AG04450 (cell line): ENCODE data around the gene FRG2B. TPM values are rescaled to one million over a fixed set of nuclear protein-coding genes. Genes with fewer than 3 reads are reported as not detected.
"Not testable (repeated sequence)": the region's sequence is repeated elsewhere in the genome, so short reads cannot be mapped to it uniquely, and the experiment has no call there.

ENCODE experiments used
- CTCF ChIA-PET: fragments of 300-600, 350-600 bp; formaldehyde crosslinking; extraction: SDS; loops from one replicate; lab custom pipeline; 2022; ENCODE audit warnings: antibody characterized with exemption, inconsistent platforms; lab: Charles Lee
- POLR2A ChIA-PET: fragments of 350-600 bp; formaldehyde crosslinking; extraction: SDS; loops from one replicate; lab custom pipeline; 2021; ENCODE audit warnings: antibody characterized with exemption, inconsistent platforms; lab: Yijun Ruan, JAX
- DNase-seq: peaks from one replicate; pipeline ENCODE4 v3.0.0-alpha.2; 2011; ENCODE audit warnings: low read depth, low spot score
- H3K27ac ChIP-seq: one replicate; pipeline ENCODE4 v1.5.1; 2012; ENCODE audit warnings: low read depth, low read length, control low read depth
- H3K27me3 ChIP-seq: one replicate; pipeline ENCODE4 v1.6.0; 2012; ENCODE audit warnings: low read length; ENCODE audit not compliant: control insufficient read depth, insufficient read depth
- H3K4me3 ChIP-seq: 2 replicates; pipeline ENCODE4 v1.5.1; 2011; ENCODE audit warnings: mild to moderate bottlenecking, low read depth, low read length, control low read depth
- H3K9me3 ChIP-seq: 2 replicates; pipeline ENCODE4 v1.5.1; 2012; ENCODE audit warnings: low read length; ENCODE audit not compliant: control insufficient read depth, insufficient read depth
- polyA plus RNA-seq: library from polyadenylated mRNA; depleted of rRNA; stranded (reverse); fragments of >200 nt; gene quantifications from 2 replicates; pipeline ENCODE4 v1.2.3, GENCODE V29; 2011
- TF ChIP-seq, protein P1 (sequence below): IDR thresholded peaks from 2 replicates; pipeline ENCODE4 v1.5.1; 2011; ENCODE audit warnings: low read depth, low read length, control low read depth, inconsistent platforms

FRG2B gene
- polyA plus RNA-seq, 1 experiment, result not detected

DNA sequence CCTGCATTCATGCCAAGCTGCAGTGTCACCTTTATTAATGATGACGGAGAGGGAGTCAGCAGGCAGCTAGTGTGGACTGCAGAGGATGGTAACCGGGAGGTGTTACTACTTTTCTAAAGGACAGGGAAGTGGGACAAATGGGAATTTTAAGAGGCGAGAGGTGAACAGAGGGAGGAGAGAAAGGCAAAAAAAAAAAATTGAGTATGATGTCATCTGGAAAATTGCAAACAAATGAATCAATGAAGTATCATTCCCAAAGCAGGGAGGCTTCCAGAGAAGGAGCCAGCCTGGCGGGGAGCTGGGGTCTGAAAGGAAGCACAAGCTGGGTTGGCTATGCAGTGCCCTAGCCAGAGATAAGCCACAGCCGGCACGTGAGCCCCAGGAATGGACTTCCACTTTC lies 12.9 kb downstream of the FRG2B start:
- Histone ChIP-seq H3K27me3 (no peaks in the 10 kb centered on the region), H3K27ac (no peak overlapping the region), H3K9me3 (peaks cover 30% of the 10 kb centered on the region), H3K4me3 (no peak overlapping the region)
- ChIA-PET POLR2A (no interaction called here), CTCF (interaction anchor here (0.9 kb wide), 1 partner anchor 284 kb away, joined by 4 read pairs; no protein-coding TSS in a partner anchor)
- DNase-seq, result no peak
- TF ChIP-seq, protein P1, sequence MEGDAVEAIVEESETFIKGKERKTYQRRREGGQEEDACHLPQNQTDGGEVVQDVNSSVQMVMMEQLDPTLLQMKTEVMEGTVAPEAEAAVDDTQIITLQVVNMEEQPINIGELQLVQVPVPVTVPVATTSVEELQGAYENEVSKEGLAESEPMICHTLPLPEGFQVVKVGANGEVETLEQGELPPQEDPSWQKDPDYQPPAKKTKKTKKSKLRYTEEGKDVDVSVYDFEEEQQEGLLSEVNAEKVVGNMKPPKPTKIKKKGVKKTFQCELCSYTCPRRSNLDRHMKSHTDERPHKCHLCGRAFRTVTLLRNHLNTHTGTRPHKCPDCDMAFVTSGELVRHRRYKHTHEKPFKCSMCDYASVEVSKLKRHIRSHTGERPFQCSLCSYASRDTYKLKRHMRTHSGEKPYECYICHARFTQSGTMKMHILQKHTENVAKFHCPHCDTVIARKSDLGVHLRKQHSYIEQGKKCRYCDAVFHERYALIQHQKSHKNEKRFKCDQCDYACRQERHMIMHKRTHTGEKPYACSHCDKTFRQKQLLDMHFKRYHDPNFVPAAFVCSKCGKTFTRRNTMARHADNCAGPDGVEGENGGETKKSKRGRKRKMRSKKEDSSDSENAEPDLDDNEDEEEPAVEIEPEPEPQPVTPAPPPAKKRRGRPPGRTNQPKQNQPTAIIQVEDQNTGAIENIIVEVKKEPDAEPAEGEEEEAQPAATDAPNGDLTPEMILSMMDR, result no peak

DNA sequence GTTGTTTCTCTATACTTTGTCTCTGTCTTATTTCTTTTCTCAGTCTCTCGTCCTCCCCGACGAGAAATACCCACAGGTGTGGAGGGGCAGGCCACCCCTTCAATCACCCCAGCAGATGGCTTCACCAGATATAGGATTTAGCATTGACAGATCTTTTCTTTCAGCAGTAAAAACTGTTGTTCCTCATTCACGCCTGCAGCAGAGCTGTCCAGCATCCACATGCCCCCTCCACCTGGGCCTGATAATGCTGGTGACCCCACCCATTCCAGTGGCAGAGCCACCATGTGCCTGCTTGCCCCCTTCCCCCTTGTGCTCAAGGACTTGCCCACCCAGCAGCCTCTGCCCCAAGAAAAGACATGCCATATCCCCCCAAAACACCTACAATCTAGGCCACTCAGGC lies 15.5 kb downstream of the FRG2B start:
- no peak for DNase-seq
- Histone ChIP-seq H3K4me3 (no peak overlapping the region), H3K9me3 (peaks cover 5% of the 10 kb centered on the region), H3K27me3 (no peaks in the 10 kb centered on the region), H3K27ac (no peak overlapping the region)
- POLR2A ChIA-PET, result no interaction called here
- CTCF ChIA-PET, result no interaction called here
- TF ChIP-seq, protein P1, result no peak

DNA sequence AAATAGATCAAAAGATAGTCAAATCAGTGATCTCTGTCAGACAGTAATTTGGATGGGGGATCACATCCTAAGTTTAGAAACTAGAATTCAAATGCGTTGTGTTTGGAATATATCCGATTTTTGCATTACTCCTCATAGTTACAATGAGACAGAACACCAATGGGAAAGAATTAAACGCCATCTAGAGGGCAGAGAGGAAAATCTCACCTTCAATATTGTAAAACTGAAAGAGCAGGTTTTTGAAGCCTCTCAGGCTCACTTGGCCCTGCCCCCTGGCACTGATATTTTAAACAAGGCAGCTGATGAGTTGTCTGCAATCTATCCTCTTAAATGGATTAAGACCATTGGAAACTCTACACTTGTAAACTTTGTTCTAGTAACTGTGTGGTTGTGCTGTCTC lies 17.7 kb downstream of the FRG2B start:
- Histone ChIP-seq H3K4me3 (no peak overlapping the region), H3K27me3 (no peaks in the 10 kb centered on the region), H3K27ac (no peak overlapping the region), H3K9me3 (no peaks in the 10 kb centered on the region; the same call in 1 of the 2 replicates)
- TF ChIP-seq, protein P1, result peak; percentile 54
- ChIA-PET POLR2A (no interaction called here), CTCF (interaction anchor here (0.9 to 1.8 kb wide), 3 partner anchors 170 to 279 kb away, joined by 3 to 10 read pairs (median 4); no protein-coding TSS in a partner anchor)
- DNase-seq, result no peak

DNA sequence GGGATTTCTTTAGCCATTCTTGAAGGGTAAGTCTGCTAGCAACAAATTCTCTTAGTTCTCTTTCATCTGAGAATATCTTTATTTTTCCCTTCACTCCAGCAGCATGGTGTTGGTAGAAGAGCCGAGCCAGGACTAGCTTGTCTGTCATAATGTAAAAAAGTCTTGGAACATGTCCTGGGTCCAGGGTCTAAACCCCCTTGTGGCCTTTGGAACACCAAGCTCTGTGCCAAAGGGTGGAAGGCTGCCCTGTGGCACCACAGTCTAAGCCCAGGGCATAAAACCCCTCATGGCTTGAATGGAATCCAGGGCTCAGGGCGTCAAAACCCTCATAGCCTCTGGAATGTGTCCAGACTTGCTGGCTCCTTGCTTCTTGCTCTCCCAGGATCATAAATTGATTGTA lies 23.2 kb downstream of the FRG2B start:
- H3K27me3 ChIP-seq, DNase-seq, CTCF ChIA-PET, POLR2A ChIA-PET, H3K27ac ChIP-seq, H3K4me3 ChIP-seq, H3K9me3 ChIP-seq: not testable (repeated sequence)

DNA sequence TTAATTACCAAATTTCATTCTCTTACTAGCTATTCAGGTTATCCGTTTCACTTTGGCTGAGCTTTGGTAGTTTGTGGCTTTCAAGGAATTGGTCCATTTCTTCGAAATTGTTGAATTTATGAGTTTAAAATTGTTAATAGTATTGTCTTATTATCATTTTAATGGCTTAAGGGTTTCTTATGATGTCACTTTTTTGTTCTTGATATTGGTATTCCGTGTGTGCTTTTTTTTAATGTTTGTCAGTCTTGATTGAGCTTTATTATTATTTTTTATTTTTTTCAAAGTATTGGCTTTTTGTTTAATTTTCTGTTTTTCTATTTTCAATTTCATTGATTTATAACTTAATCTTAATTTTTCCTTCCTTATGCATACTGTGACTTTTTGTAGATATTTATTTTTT lies 25.9 kb downstream of the FRG2B start:
- Histone ChIP-seq H3K27me3 (no peaks in the 10 kb centered on the region), H3K9me3 (no peaks in the 10 kb centered on the region), H3K27ac (no peak overlapping the region), H3K4me3 (no peak overlapping the region)
- no peak for DNase-seq
- ChIA-PET CTCF (no interaction called here), POLR2A (no interaction called here)
- TF ChIP-seq, protein P1, result no peak

- CTCF ChIA-PET, POLR2A ChIA-PET: not testable (repeated sequence)
Observed at GRCh38 chr10:133599869-133600268, 26.7 kb downstream of the FRG2B start.

More at GRCh38 chr10:133599869-133600268, 26.7 kb downstream of the FRG2B start:
- H3K27me3 ChIP-seq, DNase-seq, H3K9me3 ChIP-seq, H3K27ac ChIP-seq, H3K4me3 ChIP-seq: not testable (repeated sequence)
